GM06990 (cell line): ENCODE data around the gene MPC1.

Experiments
- DNase-seq: peaks from one replicate; pipeline ENCODE4 v3.0.0-alpha.2; 2011; ENCODE audit not compliant: insufficient read length; ENCODE audit errors: extremely low read depth
- H3K27me3 ChIP-seq: replicated peaks from 2 replicates; pipeline ENCODE4 v1.6.0; 2011; ENCODE audit warnings: low read length; ENCODE audit not compliant: control insufficient read depth, insufficient read depth
- H3K36me3 ChIP-seq: 2 replicates; pipeline ENCODE4 v1.5.1; 2011; ENCODE audit warnings: low read length; ENCODE audit not compliant: control insufficient read depth, insufficient read depth
- H3K4me3 ChIP-seq: replicated peaks from 2 replicates; pipeline ENCODE4 v1.5.1; 2011; ENCODE audit warnings: low read depth, mild to moderate bottlenecking, control low read depth, low read length
- CTCF ChIP-seq: IDR thresholded peaks from 2 replicates; pipeline ENCODE4 v1.5.1; 2011; ENCODE audit warnings: low read length, control low read depth, mild to moderate bottlenecking, inconsistent platforms; ENCODE audit not compliant: insufficient read depth, poor library complexity, severe bottlenecking

Gene MPC1

GRCh38 chr6:166398348-166398747, 15.6 kb upstream of the MPC1 start:
- TF ChIP-seq CTCF: no peak
- Histone ChIP-seq H3K4me3 (no peak overlapping the region), H3K27me3 (no peaks in the 10 kb centered on the region), H3K36me3 (no peaks in the 10 kb centered on the region)
- no peak for DNase-seq

- no peak for TF ChIP-seq CTCF
- H3K36me3 ChIP-seq: no peaks in the 10 kb centered on the region
- DNase-seq: no peak
Observed at GRCh38 chr6:166397849-166398248, 15.1 kb upstream of the MPC1 start.

GRCh38 chr6:166395778-166396177, 13.0 kb upstream of the MPC1 start:
- TF ChIP-seq CTCF: no peak
- Histone ChIP-seq H3K27me3 (no peaks in the 10 kb centered on the region), H3K36me3 (no peaks in the 10 kb centered on the region), H3K4me3 (no peak overlapping the region)
- no peak for DNase-seq

More at GRCh38 chr6:166397849-166398248, 15.1 kb upstream of the MPC1 start:
- Histone ChIP-seq H3K4me3 (no peak overlapping the region), H3K27me3 (no peaks in the 10 kb centered on the region)

GRCh38 chr6:166395351-166395750, 12.6 kb upstream of the MPC1 start:
- no peaks in the 10 kb centered on the region for H3K27me3 ChIP-seq
- H3K4me3 ChIP-seq: no peak overlapping the region
- TF ChIP-seq CTCF: no peak
- no peak for DNase-seq
- no peaks in the 10 kb centered on the region for H3K36me3 ChIP-seq

GRCh38 chr6:166394036-166394892, 11.5 kb upstream of the MPC1 start:
- H3K27me3 ChIP-seq: no peaks in the 10 kb centered on the region

More at GRCh38 chr6:166394036-166394892, 11.5 kb upstream of the MPC1 start:
- TF ChIP-seq CTCF: no peak
- Histone ChIP-seq H3K4me3 (no peak overlapping the region), H3K36me3 (no peaks in the 10 kb centered on the region)
- no peak for DNase-seq
